NCI-H524 treated with DMSO at 0.1 percent for 48 hours (cell line): ENCODE results near the gene PLB1.

Source experiments
- DNase-seq: peaks from one replicate; lab custom pipeline; 2025; lab: John Stamatoyannopoulos, UW

The PLB1 gene

DNA sequence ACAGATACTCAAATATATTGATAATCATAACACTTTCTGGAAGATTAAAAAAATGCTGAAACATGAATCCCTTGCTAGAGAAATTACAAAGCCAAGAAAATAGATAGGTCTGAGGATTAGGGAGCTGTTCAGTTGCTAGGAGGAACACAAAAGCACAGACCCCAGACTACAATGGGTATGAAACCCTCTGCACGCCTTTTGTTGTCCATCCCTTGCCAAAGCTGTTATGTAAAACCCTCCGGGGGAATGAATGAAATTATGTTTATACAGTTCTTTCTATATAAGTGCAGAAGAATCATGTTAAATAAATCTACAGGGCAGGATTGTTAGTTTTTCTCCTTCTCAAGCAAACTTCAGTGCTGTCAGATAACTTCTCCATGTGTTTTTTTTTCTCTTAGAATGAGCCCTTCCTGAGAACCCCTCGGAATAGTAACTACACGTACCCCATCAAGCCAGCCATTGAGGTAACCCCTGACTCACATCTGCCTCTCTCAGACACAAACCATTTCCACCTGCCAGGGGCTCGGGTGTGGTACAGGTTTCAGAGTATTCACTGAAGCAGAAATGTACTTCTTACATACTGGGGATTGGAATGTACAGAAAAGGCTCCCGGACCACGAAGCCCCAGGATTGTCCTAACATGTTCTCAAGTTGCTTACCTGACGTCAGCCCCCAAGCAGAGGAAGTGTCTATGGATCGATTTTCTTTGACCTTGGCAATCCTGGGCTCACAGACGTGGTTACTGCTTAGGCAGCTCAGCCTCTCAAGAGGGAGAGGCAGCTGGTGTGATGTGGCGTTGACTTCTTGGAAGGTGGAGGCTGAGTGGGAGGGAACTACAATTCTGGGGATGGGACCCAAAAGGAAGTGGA is 118.0 kb downstream of the PLB1 start:
- DNase-seq: no peak

DNA sequence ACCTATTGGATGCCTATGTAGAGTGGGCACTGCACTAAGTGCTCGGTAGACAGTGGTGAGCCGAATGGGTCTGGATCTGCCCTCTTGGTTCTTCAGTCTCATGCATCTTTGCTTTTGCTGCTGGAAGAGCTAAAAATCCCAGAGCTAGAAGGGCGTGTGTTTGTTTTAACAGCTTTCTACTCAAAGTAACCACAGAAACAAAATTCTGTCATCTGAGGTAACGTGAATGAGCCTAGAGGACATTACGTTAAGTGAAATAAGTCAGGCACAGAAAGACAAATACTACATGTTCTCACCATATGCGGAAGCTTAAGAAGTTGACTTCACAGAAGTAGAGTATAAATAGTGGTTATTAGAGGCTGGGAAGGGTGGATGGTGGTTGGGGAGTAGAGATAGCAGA is 119.8 kb downstream of the PLB1 start:
- DNase-seq: no peak

- no peak for DNase-seq
These were observed 120.6 kb downstream of the PLB1 start for GRCh38 chr2:28616396-28616999.

- DNase-seq: no peak
These were observed 121.8 kb downstream of the PLB1 start for GRCh38 chr2:28617502-28618184.

GRCh38 chr2:28618221-28619141 is 122.6 kb downstream of the PLB1 start:
- no peak for DNase-seq

GRCh38 chr2:28619213-28620196 is 123.6 kb downstream of the PLB1 start:
- DNase-seq: no peak

- DNase-seq: no peak
These were observed 124.5 kb downstream of the PLB1 start for GRCh38 chr2:28620291-28620793.

- no peak for DNase-seq
These were observed 124.9 kb downstream of the PLB1 start for GRCh38 chr2:28620801-28621171.

DNA sequence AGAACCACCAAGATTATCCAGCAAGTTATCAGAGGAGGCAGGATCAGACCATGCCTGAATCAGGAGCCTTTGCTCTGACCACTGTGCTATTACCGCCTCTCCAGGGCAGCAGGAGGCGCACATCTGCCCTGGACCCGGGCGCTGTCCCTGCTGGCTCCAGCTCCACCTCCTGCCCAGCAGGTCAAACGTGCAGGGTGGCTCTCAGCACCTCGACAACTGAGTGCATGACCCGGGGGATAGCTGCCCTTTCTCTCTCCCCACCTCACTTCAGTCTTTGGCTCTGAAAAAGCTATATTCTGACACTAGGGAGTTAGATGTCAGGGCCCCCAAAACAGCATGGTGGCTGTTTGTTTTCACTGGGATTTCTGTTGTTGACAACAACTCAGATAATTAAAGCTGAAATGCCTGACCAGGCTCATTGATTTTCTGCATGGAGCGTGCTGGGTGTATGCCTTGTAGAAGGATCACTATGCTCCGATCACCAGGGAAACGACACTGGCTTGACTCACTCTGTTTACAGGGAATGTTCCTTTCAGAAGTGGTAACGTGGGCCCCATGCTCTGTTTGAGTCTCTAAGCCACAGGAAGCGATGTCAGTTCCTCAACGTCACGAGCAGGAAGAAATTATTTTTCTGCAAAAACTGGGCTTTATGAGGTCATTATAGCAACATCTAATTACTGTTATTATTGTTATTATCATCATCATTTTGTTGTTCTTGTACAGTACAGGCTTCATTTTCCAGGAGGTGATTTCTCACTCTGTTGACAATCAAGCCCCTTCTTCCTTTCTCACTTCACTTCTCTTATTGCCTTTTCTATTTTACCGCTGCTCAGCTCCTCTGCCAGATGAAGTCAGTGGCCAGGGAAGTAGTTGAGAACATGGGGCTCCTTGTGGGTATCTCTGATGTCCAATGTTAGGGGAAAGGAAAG is 125.6 kb downstream of the PLB1 start:
- no peak for DNase-seq

GRCh38 chr2:28622101-28622499 is 126.2 kb downstream of the PLB1 start:
- no peak for DNase-seq

- DNase-seq: no peak
These were observed 127.9 kb downstream of the PLB1 start for GRCh38 chr2:28623582-28624405.

DNA sequence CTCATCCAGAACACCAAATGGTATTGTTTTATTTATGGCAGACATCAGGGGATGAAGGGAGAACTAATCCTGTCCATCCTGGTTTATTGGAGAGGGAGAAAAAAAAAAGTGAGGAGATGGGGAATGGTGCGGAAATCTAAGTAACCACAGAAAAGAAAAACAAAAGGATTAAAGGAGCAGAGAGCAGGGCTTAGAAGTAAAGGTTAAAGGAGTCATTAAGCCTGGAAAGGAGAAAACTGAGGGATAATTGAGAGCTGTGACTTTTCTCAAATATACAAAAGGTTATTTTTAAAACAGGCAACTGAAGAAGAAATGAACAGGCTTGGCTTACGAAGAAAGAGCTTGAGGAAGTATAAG is 128.6 kb downstream of the PLB1 start:
- no peak for DNase-seq

- DNase-seq: no peak
These were observed 129.2 kb downstream of the PLB1 start for GRCh38 chr2:28624793-28625701.

GRCh38 chr2:28626376-28626775 is 130.5 kb downstream of the PLB1 start:
- no peak for DNase-seq

- no peak for DNase-seq
These were observed 131.1 kb downstream of the PLB1 start for GRCh38 chr2:28626891-28627421.

DNA sequence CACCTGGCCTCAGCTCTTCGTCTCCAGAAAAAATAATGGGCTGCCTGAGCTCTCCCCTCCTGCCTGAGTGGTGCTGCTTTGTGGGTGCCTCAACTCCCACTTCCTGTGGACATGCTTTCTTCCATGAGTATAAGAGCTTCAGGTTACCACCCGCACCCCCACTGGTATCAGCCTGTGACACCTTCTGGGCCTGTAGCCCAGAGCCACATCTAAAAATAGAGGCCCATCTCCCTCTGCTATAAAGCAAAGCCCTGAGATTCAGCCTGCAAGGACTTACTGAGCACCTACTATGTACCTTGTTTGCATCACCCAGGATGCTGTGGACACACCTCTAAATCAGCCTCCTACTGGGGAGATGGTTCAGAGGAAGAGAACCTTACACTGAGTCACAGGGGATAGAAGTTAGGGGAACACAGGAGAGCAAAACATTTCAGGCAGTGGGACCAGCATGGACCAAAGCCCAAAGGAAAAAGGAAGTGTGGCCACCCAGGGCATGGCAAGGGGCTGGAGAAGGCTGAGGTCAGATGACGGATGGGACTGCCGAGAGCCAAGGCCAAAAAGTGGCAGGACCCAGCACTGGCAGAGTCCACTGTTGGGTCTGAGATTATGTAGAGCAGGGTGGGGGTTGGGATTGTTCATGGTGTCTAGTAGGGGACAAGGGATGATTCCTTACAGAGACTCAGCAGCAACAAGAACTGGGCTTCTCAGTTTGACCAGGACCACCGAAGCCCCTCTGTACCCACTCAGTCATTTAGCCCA is 132.0 kb downstream of the PLB1 start:
- no peak for DNase-seq

- no peak for DNase-seq
These were observed 132.6 kb downstream of the PLB1 start for GRCh38 chr2:28628506-28628905.
